DMS53 treated with DMSO at 0.1 percent for 48 hours (cell line): Measurements from ENCODE around the gene FAM222A.

ENCODE experiments used
- DNase-seq: peaks from one replicate; lab custom pipeline; 2025; ENCODE audit not compliant: unreplicated experiment; lab: John Stamatoyannopoulos, UW

The FAM222A gene

DNA sequence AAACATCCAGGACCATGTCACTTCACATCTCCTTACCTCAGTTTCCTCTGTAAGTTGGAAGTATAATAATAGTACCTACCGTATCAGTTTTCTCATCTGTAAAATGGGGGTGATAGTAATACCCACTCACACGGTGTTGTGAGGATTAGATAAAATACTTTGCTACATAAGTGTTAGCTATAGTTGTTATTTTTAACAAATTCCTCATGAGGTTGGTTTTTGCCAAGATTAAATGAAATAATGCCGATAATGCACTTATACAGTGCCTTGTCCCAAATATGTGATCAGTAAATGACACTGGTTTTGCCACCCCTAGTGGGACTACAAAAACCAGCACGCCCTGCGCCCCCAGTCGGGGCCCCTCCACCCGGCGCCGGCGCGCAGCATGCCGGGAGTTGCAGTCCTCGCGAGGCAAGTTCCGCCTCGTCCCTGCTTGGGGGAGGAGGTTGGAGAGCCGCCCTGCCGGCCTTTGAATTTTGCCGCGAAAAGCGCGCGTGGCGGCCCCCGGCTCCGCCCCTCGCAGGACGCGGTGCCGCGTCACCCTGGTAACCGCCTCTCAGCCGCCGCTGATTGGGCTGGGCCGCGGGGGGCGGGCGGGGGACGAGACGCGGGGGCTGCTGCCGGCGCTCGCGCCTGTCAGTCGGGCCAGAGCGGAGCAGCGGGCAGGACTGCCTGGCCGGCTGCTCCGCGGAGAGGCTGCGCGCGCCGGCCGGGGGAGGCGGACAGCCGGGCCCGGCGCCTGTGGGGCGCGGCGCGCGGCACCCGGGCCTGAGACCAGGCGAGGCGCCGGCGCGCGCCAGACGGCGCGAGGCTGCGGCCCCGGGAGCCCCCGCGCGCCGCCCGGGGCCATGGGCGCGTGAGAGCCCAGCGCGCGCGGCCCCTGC, at the start of gene FAM222A:
FAM222A (plus strand) TSS at position 639 of the 884 bp plus-strand sequence. CDS start 30,322 bp downstream, outside the sequence.
- DNase-seq = peak; percentile 98

DNA sequence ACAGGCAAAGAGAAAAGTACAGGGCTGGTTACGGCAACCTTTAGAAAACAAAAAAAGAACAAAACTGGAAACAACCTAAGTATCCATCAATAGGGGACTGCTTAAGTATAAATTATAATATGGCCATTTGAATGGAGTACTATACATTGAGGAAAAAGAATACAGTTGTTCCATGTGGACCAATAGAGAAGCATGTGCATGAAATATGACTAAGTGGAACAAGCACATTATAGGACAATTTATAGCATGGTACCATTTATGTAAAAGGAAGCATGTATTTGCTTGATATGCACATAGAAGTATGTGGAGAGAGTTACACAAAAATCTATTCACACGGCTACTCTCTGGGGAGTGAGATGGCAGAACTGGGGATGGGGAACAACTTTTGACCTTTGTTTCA, 49.2 kb upstream of the FAM222A start:
- DNase-seq = no peak

DNA sequence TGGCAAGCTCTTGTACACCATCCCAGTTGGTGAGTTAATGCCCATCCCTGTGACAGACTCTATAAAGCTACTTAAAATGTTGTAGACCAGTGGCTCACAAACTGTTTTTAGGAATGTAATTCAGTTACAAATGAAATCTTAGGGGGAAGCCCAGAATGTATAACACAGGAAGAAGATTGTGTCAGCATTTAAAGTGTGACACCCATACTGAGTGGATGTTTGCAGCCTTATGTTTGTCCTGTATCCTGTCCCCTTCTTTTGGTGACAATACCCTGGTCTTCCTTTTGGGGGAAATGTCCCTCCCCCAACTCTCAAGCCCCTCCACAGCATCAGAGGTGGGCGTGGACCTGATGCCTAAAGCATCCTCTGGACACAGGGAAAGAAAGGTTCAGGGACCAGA, 47.6 kb upstream of the FAM222A start:
- DNase-seq = no peak

GRCh38 chr12:109670731-109671130, 42.9 kb upstream of the FAM222A start:
- DNase-seq = no peak

GRCh38 chr12:109671502-109671901, 42.1 kb upstream of the FAM222A start:
- DNase-seq = no peak

DNA sequence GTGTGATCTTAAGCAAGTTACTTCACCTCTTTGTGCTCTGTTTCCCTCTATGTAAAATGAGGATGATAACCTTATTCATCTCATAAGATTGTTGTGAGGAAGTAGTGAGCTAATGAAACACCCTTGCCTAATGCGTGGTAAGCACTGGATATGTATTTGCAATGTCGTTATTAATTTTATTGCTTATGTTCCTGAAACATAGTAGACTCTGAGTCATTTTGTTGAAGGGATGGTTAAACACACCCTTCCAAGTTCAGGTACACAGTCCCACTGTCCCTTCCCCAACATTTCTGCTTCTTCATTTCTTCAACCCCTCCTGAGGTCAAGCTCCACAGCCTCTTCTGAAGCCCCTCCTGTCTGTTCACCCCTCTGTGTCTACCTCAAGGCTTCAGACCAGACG, 40.2 kb upstream of the FAM222A start:
- DNase-seq = no peak

DNA sequence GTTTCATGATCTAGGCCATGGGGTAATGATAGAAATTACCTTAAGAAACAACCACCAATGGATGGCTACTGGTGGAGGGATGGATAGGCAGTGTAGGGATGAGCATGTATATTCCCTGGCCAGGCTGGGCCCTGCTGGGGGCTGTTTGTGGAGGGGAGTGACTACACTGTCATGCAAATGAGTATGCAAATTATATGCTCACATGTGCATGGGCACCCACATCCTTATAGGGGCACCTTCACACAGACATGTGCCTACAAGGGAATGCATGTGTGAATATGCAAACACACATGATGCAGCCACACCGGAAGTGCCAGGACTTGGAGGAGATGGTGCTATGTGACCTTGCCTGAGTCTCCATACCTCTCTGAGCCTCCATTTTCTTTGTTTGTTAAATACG, 39.7 kb upstream of the FAM222A start:
- no peak for DNase-seq

GRCh38 chr12:109675411-109675810, 38.2 kb upstream of the FAM222A start:
- DNase-seq = no peak

DNA sequence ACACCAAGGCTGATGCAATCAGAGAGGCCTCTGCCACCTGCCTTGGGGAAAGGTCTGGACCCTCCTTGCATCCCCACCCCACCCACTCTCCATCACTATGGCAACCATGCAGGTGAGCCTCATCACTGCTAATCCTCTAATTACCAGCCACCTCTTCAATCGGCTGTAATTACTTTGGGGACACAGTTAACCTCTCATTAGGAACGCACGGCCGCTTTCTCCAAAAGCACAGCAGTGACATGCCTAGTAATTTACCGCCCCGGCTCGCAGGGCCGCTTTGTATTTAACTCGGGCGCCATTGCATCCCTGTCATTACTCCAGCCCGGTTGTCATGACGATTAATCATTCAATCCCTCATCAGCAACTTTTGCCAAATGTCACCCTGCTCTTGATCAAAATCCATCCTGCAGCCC, 36.3 kb upstream of the FAM222A start:
- no peak for DNase-seq

GRCh38 chr12:109678719-109679118, 34.9 kb upstream of the FAM222A start:
- DNase-seq = no peak

DNA sequence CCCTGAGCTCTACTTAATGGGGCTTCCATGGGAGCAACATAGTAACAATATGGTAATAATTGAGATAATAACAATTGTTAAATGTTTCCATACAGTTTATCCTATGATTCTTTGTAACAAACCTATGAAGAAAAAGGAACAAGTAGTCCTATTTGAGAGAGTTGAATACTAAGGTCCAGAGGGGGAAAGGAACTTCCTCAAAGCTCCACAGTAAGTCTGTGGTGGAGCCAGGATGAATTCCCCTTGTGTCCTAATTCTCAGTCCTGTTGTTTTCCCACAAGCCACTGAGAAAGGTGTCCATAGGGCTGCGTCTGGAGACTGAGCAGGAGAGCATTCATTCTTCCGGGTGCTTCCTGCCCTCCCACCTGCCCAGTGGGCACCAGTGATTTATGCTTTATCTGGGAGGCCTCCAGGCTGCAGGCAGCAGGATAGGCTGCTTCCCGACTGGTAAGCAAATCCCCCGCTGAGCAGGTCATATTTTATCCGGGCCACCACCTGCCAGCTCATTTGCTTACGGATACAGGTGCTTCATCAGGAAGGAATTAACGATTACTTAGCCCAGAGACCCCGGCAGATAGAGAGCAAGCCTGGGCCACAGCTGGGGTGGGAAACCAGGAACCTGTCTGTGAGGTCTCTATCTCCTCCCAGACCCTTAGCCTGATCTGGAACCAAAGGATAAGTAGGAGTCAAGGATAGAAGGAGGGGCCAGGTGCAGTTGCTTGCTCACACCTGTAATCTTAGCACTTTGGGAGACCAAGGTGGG, 33.9 kb upstream of the FAM222A start:
- DNase-seq = peak; percentile 13

DNA sequence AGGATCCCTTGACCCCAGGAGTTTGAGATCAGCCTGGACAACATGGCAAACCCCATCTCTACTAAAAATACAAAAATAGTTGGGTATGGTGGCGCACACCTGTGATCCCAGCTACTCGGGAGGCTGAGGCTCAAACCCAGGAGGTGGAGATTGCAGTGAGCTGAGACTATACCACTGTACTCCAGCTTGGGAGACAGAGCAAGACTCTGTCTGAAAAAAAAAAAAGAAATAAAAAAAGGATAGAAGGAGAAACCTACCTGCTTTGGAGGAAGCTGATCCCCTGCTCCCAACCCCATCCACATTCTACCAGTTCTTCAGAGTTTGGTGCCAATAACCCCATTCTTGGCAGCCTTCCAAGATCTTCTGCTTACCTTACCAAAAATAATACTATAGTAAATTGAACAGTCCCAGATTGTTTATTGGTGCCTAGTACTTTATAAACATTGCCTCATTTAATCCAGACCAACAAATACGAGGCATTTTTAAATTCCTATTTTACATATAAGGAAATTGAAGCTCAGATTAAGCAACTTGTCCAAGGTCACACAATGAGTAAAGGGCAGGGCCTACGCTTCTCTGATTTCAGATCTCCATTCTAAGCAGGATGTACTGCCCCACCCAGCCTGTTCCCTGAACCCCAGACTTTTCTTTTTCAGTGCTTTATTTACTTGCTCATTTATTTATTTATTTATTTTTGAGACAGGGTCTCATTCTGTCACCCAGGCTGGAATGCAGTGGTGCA, 33.2 kb upstream of the FAM222A start:
- peak; percentile 15 for DNase-seq

DNA sequence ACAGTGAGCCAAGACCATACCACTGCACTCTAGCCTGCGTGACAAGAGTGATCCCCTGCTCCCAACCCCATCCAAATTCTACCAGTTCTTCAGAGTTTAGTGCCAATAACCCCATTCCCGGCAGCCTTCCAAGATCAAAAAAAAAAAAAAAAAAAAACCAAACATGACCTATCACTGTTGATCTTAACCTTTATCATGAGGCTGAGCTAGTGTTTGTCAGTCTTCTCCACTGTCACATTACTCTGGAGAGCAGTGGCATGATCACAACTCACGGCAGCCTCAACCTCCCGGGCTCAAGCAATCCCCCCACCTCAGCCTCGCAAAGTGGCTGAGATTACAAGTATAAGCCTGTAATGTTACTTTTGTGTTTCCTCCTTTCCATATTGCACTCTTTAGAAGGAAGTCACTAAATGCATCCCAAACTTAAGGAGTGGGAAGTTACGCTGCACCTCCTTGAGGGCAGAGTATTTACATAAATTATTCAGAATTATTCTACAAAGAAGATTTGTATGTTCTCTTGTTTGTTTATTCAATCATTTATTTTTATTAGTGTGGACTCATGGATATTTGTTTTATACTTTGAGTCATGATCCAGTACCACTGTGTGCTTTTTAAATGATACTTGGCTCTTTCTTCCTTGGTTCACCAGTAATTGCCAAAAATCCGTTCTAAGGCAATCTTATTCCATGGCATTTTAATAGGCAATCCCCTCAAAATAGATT, 31.5 kb upstream of the FAM222A start:
- DNase-seq = no peak

- DNase-seq = no peak
These were observed 30.9 kb upstream of the FAM222A start for GRCh38 chr12:109682708-109683060.

DNA sequence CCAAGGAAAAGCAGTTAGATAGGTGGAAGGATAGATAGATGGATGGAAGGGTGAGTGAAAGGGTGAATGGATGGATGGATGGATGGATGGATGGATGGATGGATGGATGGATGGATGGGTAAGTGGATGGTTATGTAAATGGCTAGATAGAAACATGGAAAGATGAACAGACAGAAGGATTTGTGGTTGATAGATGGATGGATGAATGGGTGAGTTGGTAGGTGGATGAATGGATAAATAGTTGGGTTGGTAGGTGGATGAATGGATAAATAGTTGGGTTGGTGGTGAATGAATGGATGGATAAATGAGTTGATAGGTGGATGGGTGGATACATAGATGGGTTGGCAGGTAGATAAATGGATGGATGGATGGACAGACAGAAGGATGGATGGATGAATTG, 30.3 kb upstream of the FAM222A start:
- no peak for DNase-seq

GRCh38 chr12:109685574-109686447, 27.8 kb upstream of the FAM222A start:
- DNase-seq = no peak

- no peak for DNase-seq
These were observed 27.1 kb upstream of the FAM222A start for GRCh38 chr12:109686523-109686922.

DNA sequence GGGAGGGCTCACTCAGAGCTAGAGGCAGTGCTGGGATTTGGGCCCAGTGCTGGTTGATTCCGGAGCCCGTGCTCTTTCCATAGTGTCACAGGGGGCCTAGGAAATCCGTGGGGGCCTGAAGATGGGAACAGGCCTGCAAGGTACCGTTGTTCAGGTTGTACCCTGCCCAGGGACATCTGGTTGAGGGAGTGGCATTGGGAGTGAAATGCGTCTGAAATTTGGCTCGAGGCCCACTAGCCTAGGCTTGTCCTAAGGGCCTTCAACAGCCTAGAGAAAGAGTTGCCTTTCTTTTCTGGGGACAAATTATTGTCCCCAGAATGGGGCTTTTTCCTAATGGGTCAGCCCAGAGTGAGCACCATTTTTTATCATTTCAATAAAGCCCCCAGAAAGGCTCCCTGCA, 26.4 kb upstream of the FAM222A start:
- no peak for DNase-seq

- DNase-seq = no peak
These were observed 24.2 kb upstream of the FAM222A start for GRCh38 chr12:109689426-109689825.

GRCh38 chr12:109693160-109693559, 20.5 kb upstream of the FAM222A start:
- DNase-seq = no peak
